ENCODE data around the gene CFAP74. TPM values are rescaled to one million over a fixed set of nuclear protein-coding genes. Genes with fewer than 3 reads are reported as not detected.
A peak's percentile ranks its signal among the peaks of the same experiment; 100 is the strongest.

The CFAP74 gene
- total and polyA plus RNA-seq, 4 donors = 0.36 TPM; not detected in 3

DNA sequence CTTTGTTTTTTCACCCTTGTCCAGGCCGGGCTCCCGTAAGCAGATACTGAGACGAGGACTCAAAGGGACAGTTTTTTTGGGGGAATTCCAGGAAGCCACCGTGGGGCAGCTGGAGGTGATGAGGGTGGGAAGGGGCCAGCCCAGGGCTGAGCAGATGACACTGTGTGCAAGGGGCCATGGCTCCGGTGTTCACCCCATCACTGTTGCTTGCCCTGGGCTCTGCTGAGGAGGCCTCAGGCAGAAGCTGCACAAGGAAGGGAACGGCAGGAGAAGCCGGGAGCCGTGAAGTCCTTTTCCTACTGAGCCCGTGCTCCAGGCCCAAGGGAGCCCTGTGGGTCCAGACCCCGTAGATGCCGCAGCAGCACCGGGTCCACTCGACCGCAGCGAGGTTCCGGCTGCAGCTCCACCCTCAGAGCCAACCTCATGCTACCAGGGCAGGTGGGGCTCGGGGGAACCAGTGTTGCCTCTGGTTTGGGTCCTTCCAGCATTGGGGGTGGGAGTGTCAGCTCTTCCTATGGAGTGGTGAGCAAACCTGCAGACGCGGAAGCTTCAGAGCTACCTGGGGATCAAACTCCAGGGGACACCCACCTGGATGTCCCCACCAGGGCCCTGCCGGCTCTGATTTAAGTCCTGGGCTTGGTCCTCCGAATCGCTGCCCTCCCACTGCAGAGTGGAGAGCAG, 92.8 kb downstream of the CFAP74 start:
- H3K27ac ChIP-seq (ENCODE audit: low read depth in 1 of 2, low read length in 2 of 2) = no peak overlapping the region
- no peaks in the 10 kb centered on the region for H3K4me1 ChIP-seq (ENCODE audit: control insufficient read depth in 1 of 2, insufficient read depth in 2 of 2, low read length in 2 of 2)
- no peaks in the 10 kb centered on the region for H3K27me3 ChIP-seq (ENCODE audit: control insufficient read depth in 1 of 2, insufficient read depth in 2 of 2, low read length in 1 of 2)
- ATAC-seq (ENCODE audit: low FRiP score) = no peak
- WGBS, 2 donors = 93 to 94% methylated on average over 22 of the region's 22 CpGs
- H3K36me3 ChIP-seq (ENCODE audit: control insufficient read depth in 1 of 2, insufficient read depth in 2 of 2, low read length in 1 of 2) = no peaks in the 10 kb centered on the region
- DNase-seq = peak in 1 of 2 donors; percentile 51
- H3K9me3 ChIP-seq (ENCODE audit: control insufficient read depth, low read length) = no peaks in the 10 kb centered on the region
- intact Hi-C loops (cut with DNase I) = no loop called here
- no peak overlapping the region for H3K4me3 ChIP-seq (ENCODE audit: low read length in 2 of 2)

DNA sequence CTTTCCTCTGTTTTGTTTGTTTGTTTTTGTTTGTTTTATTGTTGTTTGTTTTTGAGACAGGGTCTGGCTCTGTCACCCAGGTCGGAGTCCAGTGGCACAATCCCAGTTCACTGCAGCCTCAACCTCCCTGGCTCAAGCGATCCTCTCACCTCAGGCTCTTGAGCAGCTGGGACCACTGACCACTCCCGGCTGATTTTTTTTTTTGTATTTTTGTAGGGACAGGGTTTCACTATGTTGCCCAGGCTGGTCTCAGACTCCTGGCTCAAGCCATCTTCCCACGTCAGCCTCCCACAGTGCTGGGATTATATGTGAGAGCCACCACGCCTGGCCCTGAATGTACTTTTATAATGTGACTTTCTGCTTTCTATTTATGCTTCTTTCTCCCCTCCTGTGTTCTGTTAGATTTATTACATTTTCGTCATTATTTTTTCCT, 93.5 kb downstream of the CFAP74 start:
- no peak for ATAC-seq (ENCODE audit: low FRiP score)
- no peaks in the 10 kb centered on the region for H3K36me3 ChIP-seq (ENCODE audit: control insufficient read depth in 1 of 2, insufficient read depth in 2 of 2, low read length in 1 of 2)
- intact Hi-C loops (cut with DNase I) = no loop called here

DNA sequence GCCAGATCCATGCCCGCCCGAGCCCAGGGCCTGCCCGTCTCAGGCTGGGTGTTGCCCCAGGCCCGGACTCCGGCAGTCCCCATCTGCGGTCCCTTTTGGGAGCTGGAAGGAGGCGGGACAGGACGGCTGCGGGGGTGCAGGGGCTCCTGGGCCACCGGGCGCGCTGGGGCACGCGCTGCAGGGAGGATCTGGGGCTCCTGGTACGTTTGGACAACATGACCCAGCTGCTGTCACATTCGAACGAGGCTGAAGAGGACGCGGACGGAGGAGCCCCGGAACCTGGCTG, 95.1 kb downstream of the CFAP74 start:
- 5% methylated on average over 21 of the region's 21 CpGs for WGBS, 2 donors
- no peaks in the 10 kb centered on the region for H3K4me1 ChIP-seq (ENCODE audit: control insufficient read depth in 1 of 2, insufficient read depth in 2 of 2, low read length in 2 of 2)
- ATAC-seq (ENCODE audit: low FRiP score) = peak; percentile 8
- H3K4me3 ChIP-seq (ENCODE audit: low read length in 2 of 2) = peak overlapping the region; percentile 32 to 53
- no peaks in the 10 kb centered on the region for H3K27me3 ChIP-seq (ENCODE audit: control insufficient read depth in 1 of 2, insufficient read depth in 2 of 2, low read length in 1 of 2)
- DNase-seq = peak in 1 of 2 donors; percentile 86
- H3K27ac ChIP-seq (ENCODE audit: low read depth in 1 of 2, low read length in 2 of 2) = peak overlapping the region in 1 of 2 donors; percentile 74
- intact Hi-C loops (cut with DNase I) = no loop called here
- no peaks in the 10 kb centered on the region for H3K9me3 ChIP-seq (ENCODE audit: control insufficient read depth, low read length)
- no peaks in the 10 kb centered on the region for H3K36me3 ChIP-seq (ENCODE audit: control insufficient read depth in 1 of 2, insufficient read depth in 2 of 2, low read length in 1 of 2)

More for the DNA sequence above, 93.5 kb downstream of the CFAP74 start:
- H3K4me1 ChIP-seq (ENCODE audit: control insufficient read depth in 1 of 2, insufficient read depth in 2 of 2, low read length in 2 of 2) = no peaks in the 10 kb centered on the region
- no peaks in the 10 kb centered on the region for H3K9me3 ChIP-seq (ENCODE audit: control insufficient read depth, low read length)
- WGBS, 2 donors = 47 to 56% methylated on average over 6 of the region's 6 CpGs
- H3K27ac ChIP-seq (ENCODE audit: low read depth in 1 of 2, low read length in 2 of 2) = no peak overlapping the region
- no peaks in the 10 kb centered on the region for H3K27me3 ChIP-seq (ENCODE audit: control insufficient read depth in 1 of 2, insufficient read depth in 2 of 2, low read length in 1 of 2)
- DNase-seq = peak in 1 of 2 donors; percentile 40
- no peak overlapping the region for H3K4me3 ChIP-seq (ENCODE audit: low read length in 2 of 2)

DNA sequence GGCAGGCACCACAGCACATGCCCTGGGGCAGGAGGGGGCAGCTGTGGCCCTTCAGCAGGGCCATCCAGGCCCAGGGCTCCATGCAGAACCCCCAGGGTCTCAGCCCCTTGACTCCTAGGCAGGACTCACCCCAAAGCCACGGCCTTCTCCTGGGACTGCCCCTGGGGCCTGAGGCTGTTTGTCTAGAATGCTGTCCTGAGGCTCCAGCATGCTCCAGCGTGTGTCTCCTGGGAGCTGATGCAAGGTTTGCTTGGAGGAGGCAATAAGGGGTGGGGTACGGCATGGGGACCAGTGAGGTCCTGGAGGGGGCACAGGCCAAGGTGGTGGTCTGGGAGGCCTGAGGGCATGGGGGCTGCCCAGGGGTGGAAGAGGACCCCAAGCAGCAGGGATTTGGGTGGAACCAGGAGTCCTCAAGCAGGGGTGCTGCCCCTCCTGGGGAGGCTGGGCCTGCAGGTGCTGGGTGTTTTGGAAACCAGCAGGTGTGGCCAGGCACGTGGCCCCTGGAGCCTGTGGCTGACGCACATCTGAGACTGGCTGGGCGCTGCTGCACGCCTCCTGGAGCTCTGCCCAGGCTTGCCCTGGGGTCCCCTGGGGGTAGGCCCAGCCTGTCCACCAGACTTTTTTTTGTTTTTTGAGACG, 96.4 kb downstream of the CFAP74 start:
- ATAC-seq (ENCODE audit: low FRiP score) (no peak), DNase-seq (peak; percentile 54 to 81)
- H3K36me3 ChIP-seq (ENCODE audit: control insufficient read depth in 1 of 2, insufficient read depth in 2 of 2, low read length in 1 of 2) = no peaks in the 10 kb centered on the region
- H3K27ac ChIP-seq (ENCODE audit: low read depth in 1 of 2, low read length in 2 of 2) = no peak overlapping the region
- WGBS, 2 donors = 47 to 50% methylated on average over 7 to 8 of the region's 8 CpGs
- intact Hi-C loops (cut with DNase I) = no loop called here
- H3K9me3 ChIP-seq (ENCODE audit: control insufficient read depth, low read length) = no peaks in the 10 kb centered on the region
- H3K4me1 ChIP-seq (ENCODE audit: control insufficient read depth in 1 of 2, insufficient read depth in 2 of 2, low read length in 2 of 2) = no peaks in the 10 kb centered on the region
- H3K4me3 ChIP-seq (ENCODE audit: low read length in 2 of 2) = no peak overlapping the region
- no peaks in the 10 kb centered on the region for H3K27me3 ChIP-seq (ENCODE audit: control insufficient read depth in 1 of 2, insufficient read depth in 2 of 2, low read length in 1 of 2)

DNA sequence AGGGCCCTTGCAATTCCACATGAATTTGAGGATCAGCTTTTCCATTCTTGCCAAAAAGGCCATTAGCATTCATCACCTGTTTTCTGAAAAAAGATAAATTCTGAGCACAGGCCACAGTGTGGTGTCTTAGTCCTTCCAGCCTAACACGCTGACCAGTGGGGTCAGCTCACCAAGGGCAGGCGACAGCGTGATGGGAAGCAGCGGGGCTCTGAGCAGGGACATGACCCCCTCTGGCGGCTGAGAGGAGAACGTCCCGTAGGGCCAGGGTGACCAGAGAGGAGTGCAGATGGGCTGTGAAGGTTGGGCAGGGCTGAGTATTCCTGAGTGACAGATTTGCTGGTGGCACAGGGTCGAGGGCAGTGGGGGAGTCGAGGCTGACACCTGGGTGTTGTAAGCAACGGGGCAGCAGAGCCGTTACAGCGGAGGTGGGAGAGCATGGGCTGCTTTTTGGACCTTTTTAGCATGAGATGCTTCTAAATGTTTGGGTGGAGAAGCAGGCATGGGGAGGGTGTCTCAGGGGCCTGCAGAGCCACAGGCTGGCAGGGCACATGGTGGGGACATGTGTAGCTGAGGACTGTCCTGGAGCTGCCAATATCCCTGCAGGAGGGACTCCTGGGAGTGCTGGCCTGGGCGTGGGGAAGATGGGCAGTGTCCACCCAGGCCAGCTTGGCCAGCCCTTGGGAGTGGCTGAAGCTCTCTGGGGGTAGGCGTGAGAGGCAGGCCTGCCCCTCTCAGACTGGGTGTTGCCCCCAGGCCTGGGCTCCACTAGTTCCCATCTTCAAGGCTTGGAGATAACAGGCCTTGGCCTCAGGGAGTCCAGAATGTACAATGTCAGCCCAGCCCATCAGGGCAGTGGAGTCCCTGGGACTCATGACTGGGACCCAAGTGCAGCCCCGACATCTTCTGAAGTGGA, 97.1 kb downstream of the CFAP74 start:
- DNase-seq (peak; percentile 91 to 93), ATAC-seq (ENCODE audit: low FRiP score) (peak; percentile 84)
- intact Hi-C loops (cut with DNase I) = no loop called here
- WGBS, 2 donors = 21 to 22% methylated on average over 15 of the region's 15 CpGs
- no peaks in the 10 kb centered on the region for H3K9me3 ChIP-seq (ENCODE audit: control insufficient read depth, low read length)
- no peaks in the 10 kb centered on the region for H3K4me1 ChIP-seq (ENCODE audit: control insufficient read depth in 1 of 2, insufficient read depth in 2 of 2, low read length in 2 of 2)
- no peak overlapping the region for H3K27ac ChIP-seq (ENCODE audit: low read depth in 1 of 2, low read length in 2 of 2)
- no peaks in the 10 kb centered on the region for H3K36me3 ChIP-seq (ENCODE audit: control insufficient read depth in 1 of 2, insufficient read depth in 2 of 2, low read length in 1 of 2)
- H3K4me3 ChIP-seq (ENCODE audit: low read length in 2 of 2) = no peak overlapping the region
- H3K27me3 ChIP-seq (ENCODE audit: control insufficient read depth in 1 of 2, insufficient read depth in 2 of 2, low read length in 1 of 2) = no peaks in the 10 kb centered on the region

DNA sequence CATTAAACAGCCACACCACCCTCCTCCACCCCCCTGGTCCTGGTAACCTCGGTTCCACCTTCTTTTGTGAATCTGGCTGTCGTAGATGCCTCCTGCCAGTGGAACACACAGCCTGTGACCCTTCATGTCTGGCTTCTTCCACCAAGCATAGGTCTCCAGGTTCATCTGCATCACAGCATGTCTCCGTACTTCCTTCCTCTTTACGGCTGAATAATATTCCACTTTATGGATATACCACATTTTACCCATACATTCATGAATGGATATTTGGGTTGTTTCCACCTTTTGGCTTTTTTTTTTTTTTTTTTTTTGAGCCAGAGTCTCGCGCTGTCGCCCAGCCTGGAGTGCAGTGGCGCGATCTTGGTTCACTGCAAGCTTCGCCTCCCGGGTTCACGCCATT, 100.4 kb downstream of the CFAP74 start:
- intact Hi-C loops (cut with DNase I) = no loop called here
- Histone ChIP-seq H3K36me3 (ENCODE audit: control insufficient read depth in 1 of 2, insufficient read depth in 2 of 2, low read length in 1 of 2) (no peaks in the 10 kb centered on the region), H3K27ac (ENCODE audit: low read depth in 1 of 2, low read length in 2 of 2) (no peak overlapping the region), H3K4me3 (ENCODE audit: low read length in 2 of 2) (no peak overlapping the region), H3K9me3 (ENCODE audit: control insufficient read depth, low read length) (no peaks in the 10 kb centered on the region), H3K4me1 (ENCODE audit: control insufficient read depth in 1 of 2, insufficient read depth in 2 of 2, low read length in 2 of 2) (no peaks in the 10 kb centered on the region), H3K27me3 (ENCODE audit: control insufficient read depth in 1 of 2, insufficient read depth in 2 of 2, low read length in 1 of 2) (no peaks in the 10 kb centered on the region)
- DNase-seq (no peak), ATAC-seq (ENCODE audit: low FRiP score) (no peak)
- 96 to 97% methylated on average over 12 of the region's 12 CpGs for WGBS, 2 donors

DNA sequence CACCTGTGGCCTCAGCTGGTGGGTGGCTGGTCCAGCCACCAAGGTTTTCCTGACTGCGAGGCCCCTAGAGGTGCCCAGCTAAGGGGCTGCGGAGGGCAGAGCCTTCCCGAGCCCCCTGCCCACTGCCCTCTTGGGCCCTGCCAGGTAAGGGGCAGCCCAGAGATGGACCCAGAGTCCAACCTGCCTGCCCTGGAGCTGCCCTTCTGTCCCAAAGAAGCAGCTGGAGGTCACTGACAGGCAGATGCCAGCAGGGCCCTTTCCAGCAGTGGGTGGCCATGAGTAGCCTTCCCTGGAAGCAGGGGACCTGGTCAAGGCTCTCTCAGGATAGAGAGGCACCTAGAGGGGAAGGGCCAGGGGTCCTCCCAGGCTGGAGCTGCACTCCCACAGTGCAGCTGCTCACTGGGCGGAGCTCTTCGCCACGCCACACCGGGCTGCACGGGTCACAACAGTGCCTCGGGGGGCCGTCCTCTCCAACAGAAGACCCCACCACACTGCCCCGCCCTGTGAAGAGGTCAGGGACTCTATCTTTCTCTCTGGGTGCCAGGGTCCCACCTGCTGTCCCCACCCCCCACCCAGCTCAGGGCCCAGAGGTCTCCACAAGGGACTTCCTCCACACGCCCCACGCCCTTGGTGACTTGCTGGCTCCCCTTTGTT, 101.8 kb downstream of the CFAP74 start:
- Histone ChIP-seq H3K4me1 (ENCODE audit: control insufficient read depth in 1 of 2, insufficient read depth in 2 of 2, low read length in 2 of 2) (no peaks in the 10 kb centered on the region), H3K4me3 (ENCODE audit: low read length in 2 of 2) (no peak overlapping the region), H3K27ac (ENCODE audit: low read depth in 1 of 2, low read length in 2 of 2) (no peak overlapping the region), H3K36me3 (ENCODE audit: control insufficient read depth in 1 of 2, insufficient read depth in 2 of 2, low read length in 1 of 2) (no peaks in the 10 kb centered on the region), H3K27me3 (ENCODE audit: control insufficient read depth in 1 of 2, insufficient read depth in 2 of 2, low read length in 1 of 2) (no peaks in the 10 kb centered on the region), H3K9me3 (ENCODE audit: control insufficient read depth, low read length) (no peaks in the 10 kb centered on the region)
- DNase-seq = no peak
- intact Hi-C loops (cut with DNase I) = no loop called here
- 83 to 89% methylated on average over 13 of the region's 13 CpGs for WGBS, 2 donors
- no peak for ATAC-seq (ENCODE audit: low FRiP score)

DNA sequence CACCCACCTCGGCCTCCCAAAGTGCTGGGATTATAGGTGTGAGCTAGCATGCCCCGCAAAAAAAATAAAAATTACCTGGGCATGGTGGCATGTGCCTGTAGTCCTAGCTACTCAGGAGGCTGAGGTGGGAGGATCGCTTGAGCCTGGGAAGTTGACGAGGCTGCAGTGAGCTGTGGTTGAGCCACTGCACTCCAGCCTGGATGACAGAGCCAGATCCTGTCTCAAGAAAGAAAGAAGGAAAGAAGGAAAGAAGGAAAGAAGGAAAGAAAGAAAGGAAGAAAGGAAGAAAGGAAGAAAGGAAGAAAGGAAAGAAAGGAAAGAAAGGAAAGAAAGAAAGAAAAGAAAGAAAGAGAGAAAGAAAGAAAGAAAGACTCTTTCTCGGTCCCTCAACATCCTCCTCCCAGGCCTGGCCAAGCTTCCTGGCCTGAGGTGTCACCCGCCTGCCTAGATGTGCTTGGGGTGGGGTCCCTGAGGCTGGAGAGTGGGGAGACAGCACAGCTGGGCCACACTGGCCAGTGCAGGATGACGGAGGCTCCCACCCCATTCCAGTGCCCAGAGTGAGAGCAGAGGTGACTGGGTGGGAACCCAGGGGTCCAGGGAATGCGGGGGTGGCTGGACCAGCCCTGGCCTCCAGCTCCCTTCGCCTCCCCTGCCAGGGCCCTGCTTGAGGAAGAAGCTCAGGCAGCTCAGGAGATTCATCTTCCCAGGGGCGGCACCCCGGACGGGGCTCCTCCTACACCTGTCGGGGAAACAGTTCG, 102.5 kb downstream of the CFAP74 start:
- Histone ChIP-seq H3K36me3 (ENCODE audit: control insufficient read depth in 1 of 2, insufficient read depth in 2 of 2, low read length in 1 of 2) (no peaks in the 10 kb centered on the region), H3K27me3 (ENCODE audit: control insufficient read depth in 1 of 2, insufficient read depth in 2 of 2, low read length in 1 of 2) (no peaks in the 10 kb centered on the region), H3K4me3 (ENCODE audit: low read length in 2 of 2) (no peak overlapping the region), H3K4me1 (ENCODE audit: control insufficient read depth in 1 of 2, insufficient read depth in 2 of 2, low read length in 2 of 2) (no peaks in the 10 kb centered on the region), H3K9me3 (ENCODE audit: control insufficient read depth, low read length) (no peaks in the 10 kb centered on the region), H3K27ac (ENCODE audit: low read depth in 1 of 2, low read length in 2 of 2) (no peak overlapping the region)
- intact Hi-C loops (cut with DNase I) = no loop called here
- ATAC-seq (ENCODE audit: low FRiP score) = no peak
- no peak for DNase-seq
- WGBS, 2 donors = 81 to 84% methylated on average over 14 of the region's 14 CpGs

Measured in aorta (tissue), 5 donors.